MM.1S (cell line): ENCODE data around the gene INSR.

Experiments
- DNase-seq: peaks from one replicate; pipeline ENCODE4 v3.0.0-alpha.2; 2015
- H2AFZ ChIP-seq: fragments of 300-600 bp; sonication (generic); 2 replicates; pipeline ENCODE4 v1.6.0; 2016; ENCODE audit warnings: antibody characterized with exemption, low read length
- H3F3A ChIP-seq: fragments of 300-600 bp; sonication (generic); 2 replicates; pipeline ENCODE4 v1.6.1; 2016; ENCODE audit warnings: mild to moderate bottlenecking, antibody characterized with exemption, low read length, moderate library complexity, mixed read lengths; ENCODE audit not compliant: insufficient read depth
- H3K27ac ChIP-seq: fragments of 300-600 bp; sonication (generic); 2 replicates; pipeline ENCODE4 v1.5.1; 2016; ENCODE audit warnings: mild to moderate bottlenecking, low read length
- H3K27me3 ChIP-seq: fragments of 300-600 bp; sonication (generic); replicated peaks from 2 replicates; pipeline ENCODE4 v1.6.0; 2016; ENCODE audit warnings: low read length; ENCODE audit not compliant: insufficient read depth
- H3K36me3 ChIP-seq: fragments of 300-600 bp; sonication (generic); replicated peaks from 2 replicates; pipeline ENCODE4 v1.6.1; 2016; ENCODE audit warnings: mild to moderate bottlenecking, low read length, mixed read lengths; ENCODE audit not compliant: insufficient read depth
- H3K4me1 ChIP-seq: fragments of 300-600 bp; sonication (generic); 2 replicates; pipeline ENCODE4 v1.6.1; 2016; ENCODE audit warnings: low read length, mixed read lengths
- H3K4me2 ChIP-seq: fragments of 300-600 bp; sonication (generic); 2 replicates; pipeline ENCODE4 v1.6.0; 2016; ENCODE audit warnings: low read depth, low read length
- H3K4me3 ChIP-seq: fragments of 300-600 bp; sonication (generic); 2 replicates; pipeline ENCODE4 v1.5.1; 2016; ENCODE audit warnings: low read length, mixed read lengths
- H3K79me2 ChIP-seq: fragments of 300-600 bp; sonication (generic); 2 replicates; pipeline ENCODE4 v1.6.1; 2016; ENCODE audit warnings: mixed run types, low read length, mixed read lengths
- H3K9ac ChIP-seq: fragments of 300-600 bp; sonication (generic); 2 replicates; pipeline ENCODE4 v1.6.1; 2016; ENCODE audit warnings: low read length, mixed read lengths
- H3K9me2 ChIP-seq: fragments of 300-600 bp; sonication (generic); replicated peaks from 2 replicates; pipeline ENCODE4 v1.6.1; 2016; ENCODE audit warnings: mild to moderate bottlenecking, low read length, mixed read lengths; ENCODE audit not compliant: insufficient read depth
- H3K9me3 ChIP-seq: fragments of 300-600 bp; sonication (generic); replicated peaks from 2 replicates; pipeline ENCODE4 v1.6.1; 2016; ENCODE audit warnings: mild to moderate bottlenecking, low read length, mixed read lengths; ENCODE audit not compliant: insufficient read depth
- H4K20me1 ChIP-seq: fragments of 300-600 bp; sonication (generic); 2 replicates; pipeline ENCODE4 v1.6.1; 2016; ENCODE audit warnings: mild to moderate bottlenecking, low read length, moderate library complexity, mixed read lengths; ENCODE audit not compliant: insufficient read depth
- EZH2 ChIP-seq: fragments of 300-600 bp; sonication (generic); optimal IDR thresholded peaks from 2 replicates; pipeline ENCODE3; 2017; ENCODE audit warnings: low read depth, mild to moderate bottlenecking, antibody characterized with exemption, low read length, mixed read lengths
- EZH2phosphoT487 ChIP-seq: fragments of 300-600 bp; sonication (generic); IDR thresholded peaks from 2 replicates; pipeline ENCODE4 v1.6.1; 2018; ENCODE audit warnings: antibody characterized with exemption, low read length
- TF ChIP-seq, protein P1 (sequence below): fragments of 300-600 bp; sonication (generic); IDR thresholded peaks from 2 replicates; pipeline ENCODE4 v1.5.1; 2016; ENCODE audit warnings: antibody characterized with exemption, low read length, mixed read lengths

The INSR gene

DNA sequence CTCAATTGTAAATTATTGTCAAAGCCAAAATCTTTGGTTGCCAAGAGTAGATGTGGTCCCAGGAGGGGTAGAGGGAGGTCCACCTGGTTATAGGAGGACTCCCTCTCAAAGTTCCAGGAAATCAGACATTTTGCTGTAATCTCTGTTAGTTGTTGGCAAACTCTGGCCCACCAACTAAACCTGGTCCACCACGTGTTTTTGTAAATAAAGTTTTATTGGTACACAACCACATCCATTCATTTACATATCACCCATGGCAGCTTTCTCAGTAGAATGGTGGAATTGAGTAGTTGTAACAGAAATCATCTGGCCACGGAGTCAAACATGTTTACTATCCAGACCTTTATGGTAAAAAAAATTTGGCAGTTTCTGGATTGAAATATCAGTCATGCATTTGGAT lies 154.1 kb downstream of the INSR start:
- peaks cover 6% of the 10 kb centered on the region; the same call in 1 of the 2 replicates for H3K36me3 ChIP-seq
- TF ChIP-seq EZH2phosphoT487 (no peak), EZH2 (no peak)
- TF ChIP-seq, protein P1, sequence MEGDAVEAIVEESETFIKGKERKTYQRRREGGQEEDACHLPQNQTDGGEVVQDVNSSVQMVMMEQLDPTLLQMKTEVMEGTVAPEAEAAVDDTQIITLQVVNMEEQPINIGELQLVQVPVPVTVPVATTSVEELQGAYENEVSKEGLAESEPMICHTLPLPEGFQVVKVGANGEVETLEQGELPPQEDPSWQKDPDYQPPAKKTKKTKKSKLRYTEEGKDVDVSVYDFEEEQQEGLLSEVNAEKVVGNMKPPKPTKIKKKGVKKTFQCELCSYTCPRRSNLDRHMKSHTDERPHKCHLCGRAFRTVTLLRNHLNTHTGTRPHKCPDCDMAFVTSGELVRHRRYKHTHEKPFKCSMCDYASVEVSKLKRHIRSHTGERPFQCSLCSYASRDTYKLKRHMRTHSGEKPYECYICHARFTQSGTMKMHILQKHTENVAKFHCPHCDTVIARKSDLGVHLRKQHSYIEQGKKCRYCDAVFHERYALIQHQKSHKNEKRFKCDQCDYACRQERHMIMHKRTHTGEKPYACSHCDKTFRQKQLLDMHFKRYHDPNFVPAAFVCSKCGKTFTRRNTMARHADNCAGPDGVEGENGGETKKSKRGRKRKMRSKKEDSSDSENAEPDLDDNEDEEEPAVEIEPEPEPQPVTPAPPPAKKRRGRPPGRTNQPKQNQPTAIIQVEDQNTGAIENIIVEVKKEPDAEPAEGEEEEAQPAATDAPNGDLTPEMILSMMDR: no peak

DNA sequence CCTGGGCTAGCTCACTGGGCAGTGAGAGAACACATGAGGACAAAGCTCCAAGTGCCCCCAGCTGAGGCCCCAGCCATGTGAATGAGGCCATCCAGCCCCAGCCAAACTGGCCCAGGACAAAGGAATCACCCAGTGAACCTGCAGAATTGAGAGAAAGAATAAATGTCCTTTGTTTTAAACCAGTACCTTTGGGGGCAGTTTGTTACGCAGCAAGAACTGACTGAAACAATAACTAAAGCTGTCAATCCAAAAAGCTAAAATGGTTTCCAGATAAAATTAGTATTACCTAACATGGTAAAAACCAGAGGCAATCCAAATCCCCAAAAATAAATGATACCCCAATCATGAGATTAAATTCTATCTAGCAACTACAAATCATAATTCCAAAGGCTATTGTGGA lies 155.1 kb downstream of the INSR start:
- no peak for DNase-seq

More for the DNA sequence above, 154.1 kb downstream of the INSR start:
- H3K4me3 ChIP-seq: no peak overlapping the region
- no peaks in the 10 kb centered on the region for H3K9me3 ChIP-seq
- no peak overlapping the region for H2AFZ ChIP-seq
- H3F3A ChIP-seq: no peaks in the 10 kb centered on the region
- H3K27me3 ChIP-seq: no peaks in the 10 kb centered on the region
- H4K20me1 ChIP-seq: no peaks in the 10 kb centered on the region
- no peak overlapping the region for H3K27ac ChIP-seq
- no peaks in the 10 kb centered on the region for H3K4me1 ChIP-seq
- no peaks in the 10 kb centered on the region for H3K9me2 ChIP-seq
- no peak for DNase-seq
- no peak overlapping the region for H3K4me2 ChIP-seq
- H3K9ac ChIP-seq: no peak overlapping the region
- H3K79me2 ChIP-seq: no peaks in the 10 kb centered on the region

DNA sequence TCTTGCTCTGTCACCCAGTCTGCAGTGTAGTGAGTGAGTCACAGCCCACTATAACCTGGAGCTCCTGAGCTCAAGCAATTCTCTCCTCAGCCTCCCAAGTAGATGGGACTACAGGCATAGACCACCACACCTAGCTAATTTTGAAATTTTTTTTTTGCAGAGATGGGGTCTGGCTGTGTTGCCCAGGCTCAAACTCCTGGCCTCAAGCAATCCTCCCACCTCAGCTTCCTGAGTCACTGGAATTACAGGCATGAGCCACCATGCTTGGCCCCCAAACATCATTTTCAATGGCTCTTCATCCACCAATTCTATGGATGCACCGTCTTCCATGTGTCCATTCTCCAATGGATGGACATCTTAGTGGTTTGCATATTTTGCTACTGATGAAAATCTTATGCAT lies 155.8 kb downstream of the INSR start:
- Histone ChIP-seq H2AFZ (no peak overlapping the region), H3K9me2 (no peaks in the 10 kb centered on the region), H3K27ac (no peak overlapping the region), H3K36me3 (peaks cover 6% of the 10 kb centered on the region; the same call in 1 of the 2 replicates), H3F3A (no peaks in the 10 kb centered on the region), H3K79me2 (no peaks in the 10 kb centered on the region), H3K4me1 (no peaks in the 10 kb centered on the region), H4K20me1 (no peaks in the 10 kb centered on the region), H3K27me3 (no peaks in the 10 kb centered on the region), H3K4me2 (no peak overlapping the region), H3K9ac (no peak overlapping the region), H3K9me3 (no peaks in the 10 kb centered on the region), H3K4me3 (no peak overlapping the region)
- no peak for DNase-seq
- TF ChIP-seq EZH2 (no peak), EZH2phosphoT487 (no peak)
- TF ChIP-seq, protein P1: no peak

More for the DNA sequence above, 155.1 kb downstream of the INSR start:
- H3K79me2 ChIP-seq: no peaks in the 10 kb centered on the region
- no peak overlapping the region for H3K4me3 ChIP-seq
- H3F3A ChIP-seq: no peaks in the 10 kb centered on the region
- no peak overlapping the region for H3K9ac ChIP-seq
- no peak overlapping the region for H3K27ac ChIP-seq
- no peaks in the 10 kb centered on the region for H4K20me1 ChIP-seq
- H3K4me2 ChIP-seq: no peak overlapping the region
- H3K9me3 ChIP-seq: no peaks in the 10 kb centered on the region
- H3K36me3 ChIP-seq: peaks cover 6% of the 10 kb centered on the region; the same call in 1 of the 2 replicates
- no peaks in the 10 kb centered on the region for H3K9me2 ChIP-seq
- H3K4me1 ChIP-seq: no peaks in the 10 kb centered on the region
- TF ChIP-seq EZH2phosphoT487 (no peak), EZH2 (no peak)
- TF ChIP-seq, protein P1: no peak
- H3K27me3 ChIP-seq: no peaks in the 10 kb centered on the region
- H2AFZ ChIP-seq: no peak overlapping the region
